HG02588 (cell line): ENCODE results near the gene ATP4A.

Source experiments
- ATAC-seq: cut with Tn5 transposase; IDR thresholded peaks from one replicate; pipeline ENCODE4 v1.9.1; 2021; ENCODE audit warnings: mild to moderate bottlenecking, moderate library complexity; ENCODE audit not compliant: unreplicated experiment

ATP4A gene

DNA sequence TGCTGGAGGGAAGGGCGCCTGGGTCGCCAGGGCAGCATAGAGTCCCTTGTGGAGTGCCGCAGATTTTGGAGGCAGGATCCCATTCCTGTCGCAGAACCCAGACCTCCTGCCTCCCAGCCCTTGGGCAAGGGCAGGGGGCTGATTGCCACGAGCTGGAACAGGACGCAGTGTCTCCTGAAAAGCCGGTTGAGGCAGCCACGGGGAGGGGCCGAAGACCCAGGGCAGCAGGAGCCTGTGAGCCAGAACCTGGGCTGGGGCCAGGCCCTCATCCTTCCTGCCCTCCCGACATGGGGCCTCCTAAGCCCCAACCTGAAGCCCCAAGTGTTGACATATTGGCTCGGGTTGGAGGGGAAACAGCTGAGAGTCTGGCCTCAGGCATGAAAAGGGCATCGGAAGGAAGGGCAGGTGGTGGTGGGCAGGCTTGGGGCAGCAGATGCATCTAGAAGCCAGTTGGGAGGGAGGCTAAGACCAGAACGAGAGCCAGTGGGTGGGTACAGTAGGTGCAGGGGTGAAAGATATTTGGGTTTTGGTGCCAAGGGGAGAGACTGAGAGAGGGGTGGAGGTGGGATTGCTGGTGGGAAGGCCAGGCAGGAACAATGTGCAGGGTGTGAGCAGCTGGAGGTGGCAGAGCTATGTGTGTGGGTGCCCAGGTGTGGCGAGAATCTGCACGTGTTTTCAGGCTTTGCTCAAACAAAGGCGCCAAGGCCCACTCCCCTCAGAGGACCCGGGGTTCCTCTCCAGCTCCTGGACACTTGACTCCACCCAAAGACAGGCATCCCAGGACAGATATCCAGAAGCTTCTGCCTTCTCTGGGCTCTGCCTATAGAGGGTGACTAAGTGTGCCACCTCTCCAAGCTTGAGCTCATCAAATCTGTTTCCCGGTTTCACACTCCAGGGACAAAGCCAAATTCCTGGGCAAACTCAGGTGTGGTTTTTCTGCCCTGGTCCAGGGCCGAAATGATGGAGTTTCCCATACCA is 33.9 kb downstream of the ATP4A start:
- ATAC-seq, result no peak

GRCh38 chr19:35528218-35529038 is 35.0 kb downstream of the ATP4A start, which contains the start of gene SBSN:
SBSN (minus strand) TSS chr19:35528311; CDS start chr19:35528281, 30 bp downstream.
- ATAC-seq, result no peak

DNA sequence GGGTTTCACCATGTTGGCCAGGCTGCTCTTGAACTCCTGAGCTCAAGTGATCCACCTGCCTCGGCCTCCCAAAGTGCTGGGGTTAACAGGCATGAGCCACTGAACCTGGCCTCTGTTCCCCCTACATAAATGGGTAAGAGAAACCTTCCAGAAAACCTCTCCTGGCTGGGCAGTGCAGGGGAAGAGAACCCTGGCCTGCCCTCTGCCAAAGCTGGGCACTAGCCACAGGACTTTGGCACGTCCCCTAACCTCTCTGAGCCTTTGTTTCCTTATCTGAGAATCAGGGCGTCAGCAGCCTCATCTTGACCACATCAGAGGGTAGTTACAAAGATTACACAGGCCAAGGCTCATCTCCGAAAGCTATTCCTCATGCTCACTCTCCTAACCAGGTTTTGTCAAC is 37.6 kb downstream of the ATP4A start:
- no peak for ATAC-seq

DNA sequence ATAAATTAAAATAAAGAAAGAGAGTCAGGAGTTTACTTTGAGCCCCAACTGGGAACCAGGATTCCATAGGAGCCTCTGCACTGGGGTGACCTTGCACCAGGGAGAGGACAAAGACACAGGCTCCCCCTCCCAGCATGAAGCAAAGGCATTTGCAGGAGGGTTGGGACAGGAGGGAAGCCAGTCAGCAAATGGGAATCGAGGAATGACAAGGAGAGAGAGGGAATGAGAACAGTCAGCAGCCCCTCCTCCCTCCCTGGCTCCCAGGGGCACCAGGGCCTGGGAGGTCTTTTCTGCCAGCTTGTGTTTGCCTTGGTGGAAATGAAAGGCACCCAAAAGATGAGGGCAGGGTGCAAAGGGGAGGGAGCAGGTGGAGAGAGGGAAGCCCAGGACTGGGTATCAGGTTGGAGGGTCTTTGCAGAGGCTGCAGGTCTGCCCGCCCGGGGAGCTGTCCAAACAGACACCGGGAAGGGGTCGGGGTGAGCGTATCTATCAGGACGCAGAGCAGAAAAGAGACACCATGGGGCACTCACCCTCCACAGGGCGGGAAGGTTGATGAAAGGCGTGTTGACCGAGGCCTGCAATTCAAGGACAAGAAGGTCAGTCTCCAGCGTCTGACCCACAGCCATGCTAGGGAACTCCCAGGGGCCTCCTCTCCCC is 39.1 kb downstream of the ATP4A start:
- no peak for ATAC-seq

- ATAC-seq, result no peak
Measured at GRCh38 chr19:35522745-35523327, 40.6 kb downstream of the ATP4A start.

- no peak for ATAC-seq
Measured at GRCh38 chr19:35521124-35521743, 42.2 kb downstream of the ATP4A start.

DNA sequence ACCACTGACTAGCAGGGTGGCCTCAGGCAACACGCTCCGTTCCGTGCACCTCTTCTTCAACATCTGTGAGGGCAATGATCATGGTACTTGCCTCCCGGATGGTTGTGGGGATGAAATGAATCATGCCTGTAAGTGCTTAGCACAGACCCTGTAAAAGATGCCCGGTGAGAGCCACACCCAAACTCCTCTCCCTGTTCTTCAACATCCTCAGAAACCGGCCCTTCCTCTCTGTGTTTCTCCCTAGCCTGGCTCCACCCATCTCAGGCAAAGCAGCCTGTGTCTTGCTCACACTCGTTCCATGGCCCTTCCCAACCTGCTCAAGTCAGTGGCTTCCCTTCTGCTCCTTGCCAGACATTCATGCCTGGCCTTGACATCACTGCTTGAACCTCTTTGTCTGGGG is 44.2 kb downstream of the ATP4A start:
- ATAC-seq, result no peak

GRCh38 chr19:35518313-35518712 is 45.1 kb downstream of the ATP4A start:
- no peak for ATAC-seq

GRCh38 chr19:35517342-35517741 is 46.1 kb downstream of the ATP4A start:
- no peak for ATAC-seq

- ATAC-seq, result no peak
Measured at GRCh38 chr19:35516310-35516709, 47.1 kb downstream of the ATP4A start.

- no peak for ATAC-seq
Measured at GRCh38 chr19:35514282-35514809, 49.1 kb downstream of the ATP4A start.

DNA sequence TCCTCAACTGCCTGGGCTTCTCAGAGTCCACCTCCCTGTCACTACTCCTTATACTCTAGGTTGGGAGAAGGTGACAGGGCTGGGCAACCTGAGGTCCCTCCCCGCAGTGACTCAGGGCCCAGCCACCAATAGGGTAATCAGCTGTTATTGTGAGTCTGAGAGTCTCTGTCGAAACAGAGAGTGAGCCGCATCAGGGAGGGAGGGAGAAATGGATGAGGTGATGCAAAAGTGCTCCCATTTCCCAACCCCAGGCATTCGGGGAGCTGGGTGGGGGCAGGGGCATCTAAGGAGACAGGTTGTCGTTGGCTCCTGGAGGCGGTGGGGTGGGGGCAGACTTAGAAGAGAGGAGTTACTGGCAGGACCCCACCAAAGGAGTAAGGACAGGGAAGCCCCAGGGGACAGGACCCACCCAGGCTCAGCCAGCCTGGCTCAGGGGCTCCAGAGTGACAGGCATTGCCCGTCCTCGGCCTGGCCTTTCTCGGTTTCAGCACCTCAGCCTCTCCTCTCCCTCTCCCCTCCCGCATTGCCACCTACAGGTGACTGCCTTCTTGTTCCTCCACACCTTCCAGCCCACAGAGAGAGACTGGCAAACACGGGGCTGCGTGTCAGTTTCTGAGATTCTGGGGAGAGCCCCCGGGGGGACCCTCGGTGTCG is 49.7 kb downstream of the ATP4A start, which contains the start of gene DMKN:
DMKN (minus strand) TSS at position 22 of the 654 bp plus-strand sequence. CDS start 174 bp downstream, outside the sequence.
- no peak for ATAC-seq

GRCh38 chr19:35512831-35513627 is 50.4 kb downstream of the ATP4A start:
- no peak for ATAC-seq

DNA sequence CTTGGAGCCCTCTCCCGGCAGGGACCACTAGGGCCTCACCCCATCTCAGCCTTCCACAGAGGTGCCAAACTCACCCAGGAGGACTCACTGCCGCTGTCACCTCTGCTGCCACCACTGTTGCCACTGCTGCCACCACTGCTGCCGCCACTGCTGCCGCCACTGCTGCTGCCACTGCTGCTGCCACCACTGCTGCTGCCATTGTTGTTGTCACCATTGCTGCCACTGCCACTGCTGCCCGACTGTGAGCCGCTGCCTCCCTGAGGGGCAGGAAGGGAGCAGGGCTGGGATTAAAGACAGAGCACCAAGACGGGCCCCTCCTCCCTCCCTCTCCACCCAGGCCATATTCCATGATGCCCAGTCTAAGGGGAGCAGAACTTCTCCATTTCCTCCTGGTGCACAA is 52.1 kb downstream of the ATP4A start:
- ATAC-seq, result no peak

DNA sequence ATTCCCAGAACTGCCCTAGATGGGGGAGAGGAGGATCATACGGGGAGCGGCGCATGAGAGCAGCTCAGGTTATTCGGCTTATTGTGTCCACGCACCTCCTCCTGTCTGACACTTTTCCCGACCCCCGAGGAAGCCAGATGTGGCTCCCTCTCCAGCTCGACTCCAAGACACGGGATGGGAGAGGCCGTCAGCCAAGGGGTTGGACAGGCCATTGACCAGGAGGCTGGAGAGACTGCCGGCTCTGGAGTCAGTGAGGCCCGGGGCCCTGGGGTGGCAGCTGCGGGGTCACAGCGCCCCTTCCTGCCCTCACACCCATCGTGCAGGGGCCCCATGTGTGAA is 52.9 kb downstream of the ATP4A start:
- ATAC-seq, result no peak

GRCh38 chr19:35509861-35510625 is 53.4 kb downstream of the ATP4A start:
- no peak for ATAC-seq

- ATAC-seq, result no peak
Measured at GRCh38 chr19:35509018-35509652, 54.3 kb downstream of the ATP4A start.

DNA sequence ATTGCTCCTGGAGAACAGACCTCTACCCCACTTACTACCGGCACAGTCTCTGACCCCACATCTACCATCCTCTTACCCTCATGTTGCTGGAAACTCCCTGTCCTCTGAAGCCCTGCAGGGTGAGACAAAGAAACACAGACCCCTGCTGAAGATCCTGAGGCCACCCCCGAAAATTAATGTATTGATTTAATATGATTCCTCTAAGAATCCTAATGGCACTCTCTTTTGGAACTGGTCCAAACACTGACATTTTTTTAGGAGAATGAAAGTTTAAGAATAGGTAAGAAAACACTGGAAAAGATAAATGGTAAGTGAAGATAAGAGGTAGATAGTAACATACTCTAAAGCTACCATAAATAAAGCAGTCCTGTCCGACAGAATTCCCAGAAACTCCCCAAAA is 55.3 kb downstream of the ATP4A start:
- ATAC-seq, result no peak
